Endodermal cell (in vitro differentiated cells): ENCODE measurements around the gene MAPK8. TPM values are rescaled to one million over a fixed set of nuclear protein-coding genes. Genes with fewer than 3 reads are reported as not detected.

Experiments used
- DNase-seq: peaks from one replicate; pipeline ENCODE4 v3.0.0-alpha.2; 2017
- H3K27ac ChIP-seq: 2 replicates; pipeline ENCODE4 v1.5.1; 2013; ENCODE audit warnings: mild to moderate bottlenecking, low read depth, low read length, moderate library complexity
- H3K27me3 ChIP-seq: 2 replicates; pipeline ENCODE4 v1.6.1; 2013; ENCODE audit warnings: mild to moderate bottlenecking, low read length, moderate library complexity; ENCODE audit not compliant: insufficient read depth, control insufficient read depth, poor library complexity, severe bottlenecking
- H3K36me3 ChIP-seq: 2 replicates; pipeline ENCODE4 v1.7.0; 2013; ENCODE audit warnings: mild to moderate bottlenecking, low read length, moderate library complexity; ENCODE audit not compliant: control insufficient read depth, insufficient read depth
- H3K4me1 ChIP-seq: one replicate; pipeline ENCODE4 v1.7.0; 2013; ENCODE audit warnings: low read length; ENCODE audit not compliant: control insufficient read depth, insufficient read depth
- H3K4me3 ChIP-seq: 2 replicates; pipeline ENCODE4 v1.5.1; 2013; ENCODE audit warnings: mild to moderate bottlenecking, low read length, moderate library complexity
- H3K9ac ChIP-seq: 2 replicates; pipeline ENCODE4 v1.6.1; 2013; ENCODE audit warnings: mild to moderate bottlenecking, low read length, moderate library complexity; ENCODE audit not compliant: poor library complexity, severe bottlenecking; ENCODE audit errors: extremely low read depth
- H3K9me3 ChIP-seq: 2 replicates; pipeline ENCODE4 v1.6.1; 2013; ENCODE audit warnings: mild to moderate bottlenecking, low read length, moderate library complexity; ENCODE audit not compliant: control insufficient read depth
- H3K27ac Mint-ChIP-seq: 2 replicates; pipeline ENCODE4 v1.8.0; 2020; ENCODE audit warnings: mixed read lengths
- H3K27me3 Mint-ChIP-seq: 2 replicates; pipeline ENCODE4 v1.8.0; 2021; ENCODE audit warnings: mild to moderate bottlenecking, mixed read lengths; ENCODE audit not compliant: insufficient read depth
- H3K36me3 Mint-ChIP-seq: 2 replicates; pipeline ENCODE4 v1.8.0; 2020; ENCODE audit warnings: low read depth, mixed read lengths
- H3K4me1 Mint-ChIP-seq: 2 replicates; pipeline ENCODE4 v1.8.0; 2020; ENCODE audit warnings: mixed read lengths
- H3K4me3 Mint-ChIP-seq: 2 replicates; pipeline ENCODE4 v1.8.0; 2020; ENCODE audit warnings: mild to moderate bottlenecking, moderate library complexity, mixed read lengths
- H3K9me3 Mint-ChIP-seq: 2 replicates; pipeline ENCODE4 v1.8.0; 2020; ENCODE audit warnings: mild to moderate bottlenecking, mixed read lengths
- CTCF ChIP-seq: fragments of 200-600 bp; sonication (generic); conservative IDR thresholded peaks from 2 replicates; pipeline ENCODE4 v1.5.0; 2021; ENCODE audit warnings: antibody characterized with exemption, mild to moderate bottlenecking
- WGBS, 2 experiments: methylation state at CpG; one replicate each; pipeline versions ENCODE4 v1.1.5 to v1.1.7; 2013; ENCODE audit warnings: missing lambda C conversion rate in 2 of 2, mixed read lengths in 1 of 2; ENCODE audit not compliant: insufficient coverage in 1 of 2, insufficient read length in 1 of 2; 5-methylcytosine and 5-hydroxymethylcytosine counted together
- total RNA-seq, 2 donors: library from RNA; stranded (reverse); fragmentation: NEBNext Ultra II Directional in 1 of 2; extraction: Animal tissue kit (Norgen Biotek cat#: 25700) in 1 of 2; gene quantifications; 2 replicates in 1 of 2; 3 replicates in 1 of 2; pipeline ENCODE4 v1.2.1, GENCODE V29; 2021

MAPK8 gene
- total RNA-seq, 2 donors from 2014 or later, result 84.2 to 146 TPM

GRCh38 chr10:48414160-48414559, 107.7 kb downstream of the MAPK8 start:
- no peak for TF ChIP-seq CTCF
- no peak for DNase-seq
- Histone ChIP-seq H3K4me3 (no peak overlapping the region), H3K4me1 (peaks cover 15% of the 10 kb centered on the region), H3K27me3 (no peaks in the 10 kb centered on the region), H3K9me3 (peaks cover 28% of the 10 kb centered on the region), H3K27ac (no peak overlapping the region), H3K36me3 (peaks cover 38% of the 10 kb centered on the region), H3K9ac (no peak overlapping the region)
- peaks cover 14% of the 10 kb centered on the region for H3K9me3 Mint-ChIP-seq
- H3K4me3 Mint-ChIP-seq, result no peak overlapping the region
- no peaks in the 10 kb centered on the region for H3K27me3 Mint-ChIP-seq
- WGBS, 2 experiments, result 100% methylated on average over 1 of the region's 1 CpG; no CpG with 5 or more reads in 1 of the 2 experiments
- H3K4me1 Mint-ChIP-seq, result peaks cover 17% of the 10 kb centered on the region
- peaks cover 43% of the 10 kb centered on the region for H3K36me3 Mint-ChIP-seq
- no peak overlapping the region for H3K27ac Mint-ChIP-seq

GRCh38 chr10:48414778-48415177, 108.3 kb downstream of the MAPK8 start:
- H3K36me3 ChIP-seq, result peaks cover 38% of the 10 kb centered on the region
- Mint-ChIP-seq H3K27me3 (no peaks in the 10 kb centered on the region), H3K27ac (no peak overlapping the region), H3K4me1 (peaks cover 17% of the 10 kb centered on the region), H3K9me3 (peaks cover 14% of the 10 kb centered on the region), H3K36me3 (peaks cover 42% of the 10 kb centered on the region), H3K4me3 (no peak overlapping the region)
- no peaks in the 10 kb centered on the region for H3K27me3 ChIP-seq
- no peak for TF ChIP-seq CTCF
- H3K4me1 ChIP-seq, result peaks cover 15% of the 10 kb centered on the region
- no CpG with 5 or more reads among the region's 1 CpG for WGBS, 2 experiments
- DNase-seq, result no peak
- H3K4me3 ChIP-seq, result no peak overlapping the region
- H3K9ac ChIP-seq, result no peak overlapping the region
- H3K9me3 ChIP-seq, result peaks cover 28% of the 10 kb centered on the region
- no peak overlapping the region for H3K27ac ChIP-seq

- no peak for TF ChIP-seq CTCF
- H3K36me3 ChIP-seq, result peaks cover 30% of the 10 kb centered on the region
- peaks cover 15% of the 10 kb centered on the region for H3K4me1 ChIP-seq
- no peaks in the 10 kb centered on the region for H3K27me3 ChIP-seq
- H3K9ac ChIP-seq, result no peak overlapping the region
- Mint-ChIP-seq H3K27ac (no peak overlapping the region), H3K36me3 (peaks cover 32% of the 10 kb centered on the region), H3K27me3 (no peaks in the 10 kb centered on the region), H3K4me1 (peaks cover 17% of the 10 kb centered on the region), H3K9me3 (peaks cover 12% of the 10 kb centered on the region), H3K4me3 (no peak overlapping the region)
- DNase-seq, result no peak
- WGBS, 2 experiments, result 93% methylated on average over 2 of the region's 2 CpGs; no CpG with 5 or more reads in 1 of the 2 experiments
- no peak overlapping the region for H3K4me3 ChIP-seq
- peaks cover 14% of the 10 kb centered on the region for H3K9me3 ChIP-seq
- no peak overlapping the region for H3K27ac ChIP-seq
These were observed 110.2 kb downstream of the MAPK8 start for GRCh38 chr10:48416584-48417232.
